Hepatocyte (in vitro differentiated cells): ENCODE results near the gene GALNT17.
"Not testable (repeated sequence)": the region's sequence is repeated elsewhere in the genome, so short reads cannot be mapped to it uniquely, and the experiment has no call there.

Source experiments
- EZH2 ChIP-seq: fragments of 200-600 bp; sonication (generic); IDR thresholded peaks from 2 replicates; pipeline ENCODE4 v1.6.1; 2016; ENCODE audit warnings: antibody characterized with exemption, mild to moderate bottlenecking, borderline replicate concordance
- TF ChIP-seq, protein P1 (sequence below): fragments of 200-600 bp; sonication (generic); IDR thresholded peaks from 2 replicates; pipeline ENCODE4 v1.5.1; 2016; ENCODE audit warnings: antibody characterized with exemption, mild to moderate bottlenecking; ENCODE audit not compliant: poor library complexity

- TF ChIP-seq, protein P1, sequence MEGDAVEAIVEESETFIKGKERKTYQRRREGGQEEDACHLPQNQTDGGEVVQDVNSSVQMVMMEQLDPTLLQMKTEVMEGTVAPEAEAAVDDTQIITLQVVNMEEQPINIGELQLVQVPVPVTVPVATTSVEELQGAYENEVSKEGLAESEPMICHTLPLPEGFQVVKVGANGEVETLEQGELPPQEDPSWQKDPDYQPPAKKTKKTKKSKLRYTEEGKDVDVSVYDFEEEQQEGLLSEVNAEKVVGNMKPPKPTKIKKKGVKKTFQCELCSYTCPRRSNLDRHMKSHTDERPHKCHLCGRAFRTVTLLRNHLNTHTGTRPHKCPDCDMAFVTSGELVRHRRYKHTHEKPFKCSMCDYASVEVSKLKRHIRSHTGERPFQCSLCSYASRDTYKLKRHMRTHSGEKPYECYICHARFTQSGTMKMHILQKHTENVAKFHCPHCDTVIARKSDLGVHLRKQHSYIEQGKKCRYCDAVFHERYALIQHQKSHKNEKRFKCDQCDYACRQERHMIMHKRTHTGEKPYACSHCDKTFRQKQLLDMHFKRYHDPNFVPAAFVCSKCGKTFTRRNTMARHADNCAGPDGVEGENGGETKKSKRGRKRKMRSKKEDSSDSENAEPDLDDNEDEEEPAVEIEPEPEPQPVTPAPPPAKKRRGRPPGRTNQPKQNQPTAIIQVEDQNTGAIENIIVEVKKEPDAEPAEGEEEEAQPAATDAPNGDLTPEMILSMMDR, result not testable (repeated sequence)
- not testable (repeated sequence) for TF ChIP-seq EZH2
Observed at GRCh38 chr7:71212433-71212832, 80.5 kb downstream of the GALNT17 start.
